Ovary (tissue), 9 donors: Measurements from ENCODE around the gene ATXN10. TPM values are rescaled to one million over a fixed set of nuclear protein-coding genes. Genes with fewer than 3 reads are reported as not detected.
"Not testable (repeated sequence)": the region's sequence is repeated elsewhere in the genome, so short reads cannot be mapped to it uniquely, and the experiment has no call there.

Experiments used
- DNase-seq, 5 donors: peaks; one replicate each; pipeline ENCODE4 v3.0.0-alpha.2; 2019 to 2020
- H3K27ac ChIP-seq, 2 donors: fragments of 200-600 bp; one replicate each; pipeline versions ENCODE4 v1.5.1 to v1.8.0; 2019 to 2022
- H3K27me3 ChIP-seq: fragments of 200-600 bp; one replicate; pipeline ENCODE4 v1.8.0; 2022
- H3K36me3 ChIP-seq: fragments of 200-600 bp; sonication (generic); one replicate; pipeline ENCODE4 v1.5.1; 2019
- H3K4me1 ChIP-seq: one replicate; pipeline ENCODE4 v1.8.1; 2013; ENCODE audit warnings: mild to moderate bottlenecking, moderate library complexity; ENCODE audit not compliant: insufficient read depth
- H3K4me3 ChIP-seq: fragments of 200-600 bp; sonication (generic); one replicate; pipeline ENCODE4 v1.5.1; 2017
- H3K9me3 ChIP-seq, 2 donors: fragments of 200-600 bp in 1 of 2; sonication (generic) in 1 of 2; one replicate each; pipeline versions ENCODE4 v1.5.1 to v1.8.1; 2013 to 2019; ENCODE audit warnings: mild to moderate bottlenecking in 1 of 2, moderate library complexity in 1 of 2
- CTCF ChIP-seq, 3 donors: fragments of 450-650 bp in 2 of 3; fragments of 200-600 bp in 1 of 3; IDR thresholded peaks; one replicate each; pipeline versions ENCODE4 v1.5.1 to v1.8.0; 2016 to 2022; ENCODE audit warnings: antibody characterized with exemption in 3 of 3, mild to moderate bottlenecking in 1 of 3
- EP300 ChIP-seq: sonication (generic); formaldehyde crosslinking; IDR thresholded peaks from one replicate; pipeline ENCODE4 v1.6.1; 2017; ENCODE audit warnings: antibody characterized with exemption
- POLR2A ChIP-seq: fragments of 450-650 bp; IDR thresholded peaks from one replicate; pipeline ENCODE4 v1.6.1; 2017; ENCODE audit warnings: antibody characterized with exemption, mild to moderate bottlenecking, moderate library complexity
- WGBS, 3 donors: extraction: QIAGEN DNeasy Blood & Tissue Kit in 1 of 3; methylation state at CpG; one replicate each; pipeline versions ENCODE4 v1.1.5 to v1.1.7; 2013 to 2017; 5-methylcytosine and 5-hydroxymethylcytosine counted together
- intact Hi-C, 4 donors: fragments of 100-400 bp; cut with DNase I; formaldehyde crosslinking; loops; one replicate each; pipeline versions ENCODE4 v1.11.0 to v1.15.1; 2022 to 2023
- polyA plus RNA-seq, 2 donors: library from polyadenylated mRNA; stranded (reverse); fragments of 200-250 nt in 1 of 2; fragments of 350-450 nt in 1 of 2; fragmentation: Illumina TruSeq in 1 of 2; extraction: RNeasy Lipid Tissue Mini Kit (QIAGEN cat#74804) in 1 of 2; gene quantifications; one replicate each; pipeline ENCODE4 v1.2.3, GENCODE V29; 2013 to 2014
- total RNA-seq, 7 donors: library from RNA; depleted of rRNA in 2 of 7; stranded (reverse); fragments of >200 nt in 2 of 7; fragmentation: NEBNext Ultra II Directional in 3 of 7; extraction: Animal tissue kit (Norgen Biotek cat#: 25700) in 3 of 7; gene quantifications; one replicate each; pipeline versions ENCODE4 v1.1.0 to v1.2.4, GENCODE V29; 2016 to 2023
- donor health status: DM: no; HTN: no; CAD: no; lungs with moderate emphysema.
- donor health status: DM: no; HTN: no; CAD: no.
- donor health status: Bipolar disorder and iron deficiency.
- donor health status: DM: yes; HTN: yes; CAD: no.
- donor health status: DM: no; HTN: no; CAD: no.
- donor health status: DM: yes; HTN: yes; CAD: no.

The ATXN10 gene
- total and polyA plus RNA-seq, 9 donors, result 77.4 to 241 (median 175) TPM

- no peak overlapping the region for H3K27ac ChIP-seq
- no peaks in the 10 kb centered on the region for H3K36me3 ChIP-seq
- H3K4me1 ChIP-seq, result peaks cover 9% of the 10 kb centered on the region
- intact Hi-C loops, result no loop called here
- H3K27me3 ChIP-seq, result no peaks in the 10 kb centered on the region
- no peak overlapping the region for H3K4me3 ChIP-seq
- 90 to 94% (median 93%) methylated on average over 9 of the region's 9 CpGs for WGBS, 3 donors
- no peak for DNase-seq
- TF ChIP-seq CTCF (IDR thresholded peaks at IDR 0.05), result no peak
- no peak for TF ChIP-seq EP300
- TF ChIP-seq POLR2A, result no peak
- no peaks in the 10 kb centered on the region for H3K9me3 ChIP-seq
Observed at GRCh38 chr22:45678961-45679912, 7.6 kb downstream of the ATXN10 start.

- TF ChIP-seq POLR2A, result no peak
- no peak for TF ChIP-seq EP300
- TF ChIP-seq CTCF (IDR thresholded peaks at IDR 0.05), result no peak
- H3K36me3 ChIP-seq, result no peaks in the 10 kb centered on the region
- H3K27ac ChIP-seq, result no peak overlapping the region
- no peaks in the 10 kb centered on the region for H3K27me3 ChIP-seq
- no peaks in the 10 kb centered on the region for H3K9me3 ChIP-seq
- peaks cover 11% of the 10 kb centered on the region for H3K4me1 ChIP-seq
- H3K4me3 ChIP-seq, result no peak overlapping the region
- intact Hi-C loops, result no loop called here
- no peak for DNase-seq
- 60 to 67% (median 61%) methylated on average over 5 of the region's 5 CpGs for WGBS, 3 donors
Observed at GRCh38 chr22:45680932-45681700, 9.5 kb downstream of the ATXN10 start.

- H3K36me3 ChIP-seq, result no peaks in the 10 kb centered on the region
- intact Hi-C loops, result no loop called here
- peaks cover 11% of the 10 kb centered on the region for H3K4me1 ChIP-seq
- no peak overlapping the region for H3K4me3 ChIP-seq
- H3K9me3 ChIP-seq, result no peaks in the 10 kb centered on the region
- WGBS, 3 donors, result 86 to 92% (median 92%) methylated on average over 4 of the region's 4 CpGs
- no peak overlapping the region for H3K27ac ChIP-seq
- DNase-seq, result no peak
- TF ChIP-seq CTCF (IDR thresholded peaks at IDR 0.05) (no peak), EP300 (no peak), POLR2A (no peak)
- H3K27me3 ChIP-seq, result no peaks in the 10 kb centered on the region
Observed at GRCh38 chr22:45682064-45682463, 10.4 kb downstream of the ATXN10 start.

GRCh38 chr22:45682773-45683172, 11.1 kb downstream of the ATXN10 start:
- H3K4me1 ChIP-seq, result peaks cover 11% of the 10 kb centered on the region
- 93 to 99% (median 95%) methylated on average over 5 of the region's 5 CpGs for WGBS, 3 donors
- intact Hi-C loops, H3K27me3 ChIP-seq, H3K27ac ChIP-seq, H3K4me3 ChIP-seq, H3K9me3 ChIP-seq, H3K36me3 ChIP-seq, DNase-seq: not testable (repeated sequence)
